ENCODE results near the gene ELMO1. TPM values are rescaled to one million over a fixed set of nuclear protein-coding genes. Genes with fewer than 3 reads are reported as not detected.

Gene ELMO1
- total and polyA plus RNA-seq, 4 donors = 6.7 to 51.5 (median 14.8) TPM

GRCh38 chr7:37357637-37357996 lies 91.0 kb downstream of the ELMO1 start (continued):
- TF ChIP-seq TAF1 (conservative IDR thresholded peaks at IDR 0.05) = no peak

- no peak overlapping the region for H3K27ac ChIP-seq (ENCODE audit: low read depth in 1 of 2, low read length in 2 of 2)
- H3K27me3 ChIP-seq (ENCODE audit: control insufficient read depth in 4 of 4, insufficient read depth in 4 of 4, low read length in 3 of 4) = no peaks in the 10 kb centered on the region
- peaks cover 6 to 31% (median 9%) of the 10 kb centered on the region in 4 donors for H3K4me1 ChIP-seq (ENCODE audit: control insufficient read depth in 4 of 4, insufficient read depth in 4 of 4, low read length in 3 of 4)
- TF ChIP-seq CTCF (IDR thresholded peaks at IDR 0.05; ENCODE audit: low read depth, low read length, missing input control) = no peak
- no peak for TF ChIP-seq NR2F2 (IDR thresholded peaks at IDR 0.05)
- no peak for TF ChIP-seq YY1 (IDR thresholded peaks at IDR 0.05)
- no peak for TF ChIP-seq MAX (IDR thresholded peaks at IDR 0.05)
- no peak for TF ChIP-seq HNF4A (conservative IDR thresholded peaks at IDR 0.05)
- no peak for TF ChIP-seq SP1 (IDR thresholded peaks at IDR 0.05)
- TF ChIP-seq GABPA (IDR thresholded peaks at IDR 0.05 in 1 of 2, conservative IDR thresholded peaks at IDR 0.05 in 1 of 2) = no peak
- TF ChIP-seq JUND (IDR thresholded peaks at IDR 0.05) = no peak
- TF ChIP-seq FOXA2 (IDR thresholded peaks at IDR 0.05) = no peak
- DNase-seq (ENCODE audit: low spot score) = no peak
- H3K4me3 ChIP-seq (ENCODE audit: low read depth in 1 of 3, low read length in 3 of 3) = no peak overlapping the region
- H3K9ac ChIP-seq (ENCODE audit: low read depth in 1 of 2, low read length in 2 of 2) = no peak overlapping the region
- 95% methylated on average over 3 of the region's 3 CpGs for WGBS
- H3K36me3 ChIP-seq (ENCODE audit: control insufficient read depth in 4 of 4, insufficient read depth in 3 of 4, low read depth in 1 of 4, low read length in 3 of 4) = peaks cover 0 to 4% (median 0%) of the 10 kb centered on the region in 4 donors
- no peaks in the 10 kb centered on the region for H3K9me3 ChIP-seq (ENCODE audit: control insufficient read depth in 4 of 4, low read length in 3 of 4)
These were observed 91.6 kb downstream of the ELMO1 start for GRCh38 chr7:37356911-37357636.

- peaks cover 5 to 30% (median 7%) of the 10 kb centered on the region in 4 donors for H3K4me1 ChIP-seq (ENCODE audit: control insufficient read depth in 4 of 4, insufficient read depth in 4 of 4, low read length in 3 of 4)
- TF ChIP-seq GABPA (IDR thresholded peaks at IDR 0.05 in 1 of 2, conservative IDR thresholded peaks at IDR 0.05 in 1 of 2) = peak in 1 of 2 donors; percentile 18
- TF ChIP-seq JUND (IDR thresholded peaks at IDR 0.05) = peak in 1 of 2 donors; percentile 65
- TF ChIP-seq MAX (IDR thresholded peaks at IDR 0.05) = peak; percentile 58
- no peak for TF ChIP-seq FOXA2 (IDR thresholded peaks at IDR 0.05)
- TF ChIP-seq CTCF (IDR thresholded peaks at IDR 0.05; ENCODE audit: low read depth, low read length, missing input control) = no peak
- TF ChIP-seq NR2F2 (IDR thresholded peaks at IDR 0.05) = peak; percentile 58
- no peak for TF ChIP-seq FOXA1 (IDR thresholded peaks at IDR 0.05)
- TF ChIP-seq HNF4G (IDR thresholded peaks at IDR 0.05) = no peak
- no peak for TF ChIP-seq REST (IDR thresholded peaks at IDR 0.05)
- TF ChIP-seq YY1 (IDR thresholded peaks at IDR 0.05) = peak; percentile 36
- TF ChIP-seq ATF3 (IDR thresholded peaks at IDR 0.05) = peak; percentile 14
- TF ChIP-seq RAD21 (IDR thresholded peaks at IDR 0.05) = peak; percentile 39 to 70
- TF ChIP-seq RXRA (IDR thresholded peaks at IDR 0.05) = peak; percentile 19 to 54
- TF ChIP-seq HNF4A (conservative IDR thresholded peaks at IDR 0.05) = peak; percentile 8 to 47
- TF ChIP-seq SP1 (IDR thresholded peaks at IDR 0.05) = peak; percentile 70
- TF ChIP-seq EGR1 (IDR thresholded peaks at IDR 0.05; ENCODE audit: low read depth in 2 of 2) = no peak
- TF ChIP-seq TAF1 (conservative IDR thresholded peaks at IDR 0.05) = no peak
- no peak for TF ChIP-seq ZBTB33 (IDR thresholded peaks at IDR 0.05)
- no peaks in the 10 kb centered on the region for H3K9me3 ChIP-seq (ENCODE audit: control insufficient read depth in 4 of 4, low read length in 3 of 4)
- no peaks in the 10 kb centered on the region for H3K27me3 ChIP-seq (ENCODE audit: control insufficient read depth in 4 of 4, insufficient read depth in 4 of 4, low read length in 3 of 4)
- H3K36me3 ChIP-seq (ENCODE audit: control insufficient read depth in 4 of 4, insufficient read depth in 3 of 4, low read depth in 1 of 4, low read length in 3 of 4) = peaks cover 0 to 4% (median 0%) of the 10 kb centered on the region in 4 donors
- no peak overlapping the region for H3K9ac ChIP-seq (ENCODE audit: low read depth in 1 of 2, low read length in 2 of 2)
- no peak for DNase-seq (ENCODE audit: low spot score)
- 47% methylated on average over 11 of the region's 11 CpGs for WGBS
- no peak overlapping the region for H3K4me3 ChIP-seq (ENCODE audit: low read depth in 1 of 3, low read length in 3 of 3)
- H3K27ac ChIP-seq (ENCODE audit: low read depth in 1 of 2, low read length in 2 of 2) = peak overlapping the region; percentile 47 to 56
These were observed 94.0 kb downstream of the ELMO1 start for GRCh38 chr7:37354656-37355131.

Measured in liver (tissue), 9 donors.